ENCODE results near the gene SP2.
A peak's percentile ranks its signal among the peaks of the same experiment; 100 is the strongest.

SP2 gene

GRCh38 chr17:47948706-47949196 is 52.7 kb downstream of the SP2 start:
- DNase-seq (ENCODE audit: insufficient read length) = no peak
- FAIRE-seq = peak; percentile 30

GRCh38 chr17:47949197-47949759 is 53.2 kb downstream of the SP2 start:
- FAIRE-seq (peak; percentile 93), DNase-seq (ENCODE audit: insufficient read length) (peak; percentile 70)
- TF ChIP-seq POLR2A (IDR thresholded peaks at IDR 0.05; ENCODE audit: low read depth, low read length) (no peak), TAF1 (IDR thresholded peaks at IDR 0.05; ENCODE audit: borderline replicate concordance, low read depth, low read length) (no peak), POLR2AphosphoS5 (IDR thresholded peaks at IDR 0.05; ENCODE audit: low read depth, low read length) (no peak)

More at GRCh38 chr17:47948706-47949196, 52.7 kb downstream of the SP2 start:
- no peak for TF ChIP-seq POLR2AphosphoS5 (IDR thresholded peaks at IDR 0.05; ENCODE audit: low read depth, low read length)
- no peak for TF ChIP-seq POLR2A (IDR thresholded peaks at IDR 0.05; ENCODE audit: low read depth, low read length)
- TF ChIP-seq TAF1 (IDR thresholded peaks at IDR 0.05; ENCODE audit: borderline replicate concordance, low read depth, low read length) = no peak

GRCh38 chr17:47949946-47950345 is 53.9 kb downstream of the SP2 start:
- no peak for FAIRE-seq
- TF ChIP-seq POLR2A (IDR thresholded peaks at IDR 0.05; ENCODE audit: low read depth, low read length) (no peak), POLR2AphosphoS5 (IDR thresholded peaks at IDR 0.05; ENCODE audit: low read depth, low read length) (no peak), TAF1 (IDR thresholded peaks at IDR 0.05; ENCODE audit: borderline replicate concordance, low read depth, low read length) (no peak)
- DNase-seq (ENCODE audit: insufficient read length) = no peak

GRCh38 chr17:47950448-47950847 is 54.4 kb downstream of the SP2 start:
- TF ChIP-seq POLR2A (IDR thresholded peaks at IDR 0.05; ENCODE audit: low read depth, low read length) (no peak), TAF1 (IDR thresholded peaks at IDR 0.05; ENCODE audit: borderline replicate concordance, low read depth, low read length) (no peak), POLR2AphosphoS5 (IDR thresholded peaks at IDR 0.05; ENCODE audit: low read depth, low read length) (no peak)
- FAIRE-seq (no peak), DNase-seq (ENCODE audit: insufficient read length) (no peak)

- DNase-seq (ENCODE audit: insufficient read length) (no peak), FAIRE-seq (no peak)
Observed at GRCh38 chr17:47952171-47953021, 56.4 kb downstream of the SP2 start.

GRCh38 chr17:47953909-47954308 is 57.9 kb downstream of the SP2 start:
- no peak for FAIRE-seq
- no peak for TF ChIP-seq POLR2AphosphoS5 (IDR thresholded peaks at IDR 0.05; ENCODE audit: low read depth, low read length)
- no peak for TF ChIP-seq TAF1 (IDR thresholded peaks at IDR 0.05; ENCODE audit: borderline replicate concordance, low read depth, low read length)
- TF ChIP-seq POLR2A (IDR thresholded peaks at IDR 0.05; ENCODE audit: low read depth, low read length) = no peak
- DNase-seq (ENCODE audit: insufficient read length) = no peak

More at GRCh38 chr17:47952171-47953021, 56.4 kb downstream of the SP2 start:
- TF ChIP-seq POLR2AphosphoS5 (IDR thresholded peaks at IDR 0.05; ENCODE audit: low read depth, low read length) (no peak), POLR2A (IDR thresholded peaks at IDR 0.05; ENCODE audit: low read depth, low read length) (no peak), TAF1 (IDR thresholded peaks at IDR 0.05; ENCODE audit: borderline replicate concordance, low read depth, low read length) (no peak)

- no peak for FAIRE-seq
Observed at GRCh38 chr17:47955497-47956461, 59.7 kb downstream of the SP2 start.

GRCh38 chr17:47956791-47957590 is 61.0 kb downstream of the SP2 start:
- TF ChIP-seq POLR2AphosphoS5 (IDR thresholded peaks at IDR 0.05; ENCODE audit: low read depth, low read length) (no peak), TAF1 (IDR thresholded peaks at IDR 0.05; ENCODE audit: borderline replicate concordance, low read depth, low read length) (no peak), POLR2A (IDR thresholded peaks at IDR 0.05; ENCODE audit: low read depth, low read length) (no peak)
- DNase-seq (ENCODE audit: insufficient read length) (no peak), FAIRE-seq (no peak)

More at GRCh38 chr17:47955497-47956461, 59.7 kb downstream of the SP2 start:
- TF ChIP-seq POLR2AphosphoS5 (IDR thresholded peaks at IDR 0.05; ENCODE audit: low read depth, low read length) = no peak
- no peak for DNase-seq (ENCODE audit: insufficient read length)

- DNase-seq (ENCODE audit: insufficient read length) = no peak
- FAIRE-seq = no peak
- TF ChIP-seq POLR2AphosphoS5 (IDR thresholded peaks at IDR 0.05; ENCODE audit: low read depth, low read length) (no peak), POLR2A (IDR thresholded peaks at IDR 0.05; ENCODE audit: low read depth, low read length) (no peak), TAF1 (IDR thresholded peaks at IDR 0.05; ENCODE audit: borderline replicate concordance, low read depth, low read length) (no peak)
Observed at GRCh38 chr17:47957591-47958490, 61.8 kb downstream of the SP2 start, which contains the start of gene PRR15L. TSS of gene PRR15L (minus strand) at chr17:47957883. CDS start at chr17:47953234, 4,649 bp downstream.
